Activated T-helper 17 cell treated with anti-CD3 and anti-CD28 coated beads, Interleukin-2, amount 50 U/mL, for 72 hours (primary cell): ENCODE data around the gene GHR. TPM values are rescaled to one million over a fixed set of nuclear protein-coding genes. Genes with fewer than 3 reads are reported as not detected.

ENCODE experiments used
- ATAC-seq: fragments of 150-1000 bp; cut with Tn5 transposase; replicated peaks from 2 replicates; pipeline ENCODE4 v1.10.0; 2021; ENCODE audit warnings: mild to moderate bottlenecking, moderate library complexity
- H3K27ac Mint-ChIP-seq: one replicate; pipeline ENCODE4 v1.8.0; 2022; ENCODE audit warnings: mixed read lengths
- H3K27me3 Mint-ChIP-seq: one replicate; pipeline ENCODE4 v1.8.0; 2022; ENCODE audit warnings: mixed read lengths
- H3K36me3 Mint-ChIP-seq: one replicate; pipeline ENCODE4 v1.8.0; 2022; ENCODE audit warnings: low read depth, mild to moderate bottlenecking, mixed read lengths
- H3K4me1 Mint-ChIP-seq: one replicate; pipeline ENCODE4 v1.8.0; 2022; ENCODE audit warnings: mixed read lengths
- H3K4me3 Mint-ChIP-seq: one replicate; pipeline ENCODE4 v1.8.0; 2022; ENCODE audit warnings: mild to moderate bottlenecking, mixed read lengths
- H3K9me3 Mint-ChIP-seq: one replicate; pipeline ENCODE4 v1.8.0; 2022; ENCODE audit warnings: mixed read lengths
- total RNA-seq, 2 donors: library from RNA; stranded (reverse); gene quantifications; one replicate each; pipeline ENCODE4 v1.2.3, GENCODE V29; 2022

The GHR gene
- total RNA-seq, 2 donors from 2014 or later, result not detected

GRCh38 chr5:42426016-42426415 lies 2.8 kb downstream of the GHR start:
- Mint-ChIP-seq H3K27ac (no peak overlapping the region), H3K27me3 (peaks cover 26% of the 10 kb centered on the region), H3K4me1 (no peaks in the 10 kb centered on the region), H3K4me3 (no peak overlapping the region), H3K9me3 (peaks cover 6% of the 10 kb centered on the region), H3K36me3 (no peaks in the 10 kb centered on the region)
- no peak for ATAC-seq

GRCh38 chr5:42429694-42430093 lies 6.5 kb downstream of the GHR start:
- no peak overlapping the region for H3K4me3 Mint-ChIP-seq
- no peaks in the 10 kb centered on the region for H3K36me3 Mint-ChIP-seq
- H3K27ac Mint-ChIP-seq, result no peak overlapping the region
- H3K9me3 Mint-ChIP-seq, result peaks cover 6% of the 10 kb centered on the region
- no peaks in the 10 kb centered on the region for H3K4me1 Mint-ChIP-seq
- ATAC-seq, result no peak
- peaks cover 20% of the 10 kb centered on the region for H3K27me3 Mint-ChIP-seq

- Mint-ChIP-seq H3K36me3 (no peaks in the 10 kb centered on the region), H3K4me3 (no peak overlapping the region), H3K27ac (no peak overlapping the region), H3K4me1 (no peaks in the 10 kb centered on the region), H3K27me3 (peaks cover 6% of the 10 kb centered on the region), H3K9me3 (no peaks in the 10 kb centered on the region)
- ATAC-seq, result no peak
Observed at GRCh38 chr5:42434047-42434724, 10.9 kb downstream of the GHR start.

GRCh38 chr5:42436051-42436450 lies 12.8 kb downstream of the GHR start:
- Mint-ChIP-seq H3K36me3 (no peaks in the 10 kb centered on the region), H3K4me1 (no peaks in the 10 kb centered on the region), H3K27ac (no peak overlapping the region), H3K4me3 (no peak overlapping the region), H3K27me3 (peaks cover 6% of the 10 kb centered on the region), H3K9me3 (no peaks in the 10 kb centered on the region)
- ATAC-seq, result no peak

GRCh38 chr5:42454216-42454995 lies 31.2 kb downstream of the GHR start:
- Mint-ChIP-seq H3K4me1 (no peaks in the 10 kb centered on the region), H3K27me3 (peaks cover 30% of the 10 kb centered on the region), H3K36me3 (no peaks in the 10 kb centered on the region), H3K4me3 (no peak overlapping the region), H3K9me3 (peaks cover 11% of the 10 kb centered on the region), H3K27ac (no peak overlapping the region)
- ATAC-seq, result no peak

- peaks cover 3% of the 10 kb centered on the region for H3K9me3 Mint-ChIP-seq
- H3K27me3 Mint-ChIP-seq, result peaks cover 6% of the 10 kb centered on the region
- no peak overlapping the region for H3K27ac Mint-ChIP-seq
- H3K36me3 Mint-ChIP-seq, result no peaks in the 10 kb centered on the region
- no peak for ATAC-seq
- H3K4me3 Mint-ChIP-seq, result no peak overlapping the region
- H3K4me1 Mint-ChIP-seq, result no peaks in the 10 kb centered on the region
Observed at GRCh38 chr5:42461033-42461432, 37.8 kb downstream of the GHR start.

GRCh38 chr5:42461507-42461906 lies 38.3 kb downstream of the GHR start:
- Mint-ChIP-seq H3K9me3 (peaks cover 2% of the 10 kb centered on the region), H3K4me1 (no peaks in the 10 kb centered on the region), H3K27ac (no peak overlapping the region), H3K4me3 (no peak overlapping the region), H3K27me3 (peaks cover 4% of the 10 kb centered on the region), H3K36me3 (no peaks in the 10 kb centered on the region)
- ATAC-seq, result no peak

- Mint-ChIP-seq H3K36me3 (no peaks in the 10 kb centered on the region), H3K27ac (no peak overlapping the region)
- no peak for ATAC-seq
Observed at GRCh38 chr5:42462083-42462482, 38.8 kb downstream of the GHR start.

GRCh38 chr5:42467572-42467971 lies 44.3 kb downstream of the GHR start:
- ATAC-seq, result no peak
- no peaks in the 10 kb centered on the region for H3K4me1 Mint-ChIP-seq
- no peak overlapping the region for H3K4me3 Mint-ChIP-seq
- H3K36me3 Mint-ChIP-seq, result no peaks in the 10 kb centered on the region
- H3K27ac Mint-ChIP-seq, result no peak overlapping the region
- no peaks in the 10 kb centered on the region for H3K27me3 Mint-ChIP-seq
- no peaks in the 10 kb centered on the region for H3K9me3 Mint-ChIP-seq

More at GRCh38 chr5:42462083-42462482, 38.8 kb downstream of the GHR start:
- Mint-ChIP-seq H3K4me3 (no peak overlapping the region), H3K9me3 (no peaks in the 10 kb centered on the region), H3K27me3 (no peaks in the 10 kb centered on the region), H3K4me1 (no peaks in the 10 kb centered on the region)

- Mint-ChIP-seq H3K27ac (no peak overlapping the region), H3K36me3 (no peaks in the 10 kb centered on the region), H3K9me3 (no peaks in the 10 kb centered on the region), H3K4me1 (no peaks in the 10 kb centered on the region), H3K4me3 (no peak overlapping the region), H3K27me3 (no peaks in the 10 kb centered on the region)
- ATAC-seq, result no peak
Observed at GRCh38 chr5:42467981-42468524, 44.8 kb downstream of the GHR start.

GRCh38 chr5:42483472-42484154 lies 60.4 kb downstream of the GHR start:
- H3K36me3 Mint-ChIP-seq, result no peaks in the 10 kb centered on the region
- H3K27me3 Mint-ChIP-seq, result peaks cover 9% of the 10 kb centered on the region
- H3K27ac Mint-ChIP-seq, result no peak overlapping the region
- no peak for ATAC-seq
- H3K9me3 Mint-ChIP-seq, result no peaks in the 10 kb centered on the region
- H3K4me1 Mint-ChIP-seq, result no peaks in the 10 kb centered on the region
- H3K4me3 Mint-ChIP-seq, result no peak overlapping the region

GRCh38 chr5:42487077-42487476 lies 63.8 kb downstream of the GHR start:
- Mint-ChIP-seq H3K9me3 (no peaks in the 10 kb centered on the region), H3K4me1 (no peaks in the 10 kb centered on the region), H3K27me3 (peaks cover 9% of the 10 kb centered on the region), H3K36me3 (no peaks in the 10 kb centered on the region), H3K27ac (no peak overlapping the region), H3K4me3 (no peak overlapping the region)
- ATAC-seq, result no peak

- no peaks in the 10 kb centered on the region for H3K9me3 Mint-ChIP-seq
- H3K27me3 Mint-ChIP-seq, result peaks cover 9% of the 10 kb centered on the region
- no peaks in the 10 kb centered on the region for H3K36me3 Mint-ChIP-seq
- ATAC-seq, result no peak
- H3K4me1 Mint-ChIP-seq, result no peaks in the 10 kb centered on the region
- H3K4me3 Mint-ChIP-seq, result no peak overlapping the region
- no peak overlapping the region for H3K27ac Mint-ChIP-seq
Observed at GRCh38 chr5:42487821-42488220, 64.6 kb downstream of the GHR start.

- H3K9me3 Mint-ChIP-seq, result no peaks in the 10 kb centered on the region
- ATAC-seq, result no peak
- H3K4me1 Mint-ChIP-seq, result no peaks in the 10 kb centered on the region
Observed at GRCh38 chr5:42490831-42491230, 67.6 kb downstream of the GHR start.

More at GRCh38 chr5:42490831-42491230, 67.6 kb downstream of the GHR start:
- H3K4me3 Mint-ChIP-seq, result no peak overlapping the region
- no peaks in the 10 kb centered on the region for H3K36me3 Mint-ChIP-seq
- H3K27ac Mint-ChIP-seq, result no peak overlapping the region
- peaks cover 4% of the 10 kb centered on the region for H3K27me3 Mint-ChIP-seq
